GM21737 (cell line): ENCODE data around the gene ADCY9.
"Not testable (repeated sequence)": the region's sequence is repeated elsewhere in the genome, so short reads cannot be mapped to it uniquely, and the experiment has no call there.

ENCODE experiments used
- ATAC-seq: cut with Tn5 transposase; IDR thresholded peaks from one replicate; pipeline ENCODE4 v1.9.1; 2021; ENCODE audit warnings: mild to moderate bottlenecking, moderate library complexity; ENCODE audit not compliant: unreplicated experiment

ADCY9 gene

DNA sequence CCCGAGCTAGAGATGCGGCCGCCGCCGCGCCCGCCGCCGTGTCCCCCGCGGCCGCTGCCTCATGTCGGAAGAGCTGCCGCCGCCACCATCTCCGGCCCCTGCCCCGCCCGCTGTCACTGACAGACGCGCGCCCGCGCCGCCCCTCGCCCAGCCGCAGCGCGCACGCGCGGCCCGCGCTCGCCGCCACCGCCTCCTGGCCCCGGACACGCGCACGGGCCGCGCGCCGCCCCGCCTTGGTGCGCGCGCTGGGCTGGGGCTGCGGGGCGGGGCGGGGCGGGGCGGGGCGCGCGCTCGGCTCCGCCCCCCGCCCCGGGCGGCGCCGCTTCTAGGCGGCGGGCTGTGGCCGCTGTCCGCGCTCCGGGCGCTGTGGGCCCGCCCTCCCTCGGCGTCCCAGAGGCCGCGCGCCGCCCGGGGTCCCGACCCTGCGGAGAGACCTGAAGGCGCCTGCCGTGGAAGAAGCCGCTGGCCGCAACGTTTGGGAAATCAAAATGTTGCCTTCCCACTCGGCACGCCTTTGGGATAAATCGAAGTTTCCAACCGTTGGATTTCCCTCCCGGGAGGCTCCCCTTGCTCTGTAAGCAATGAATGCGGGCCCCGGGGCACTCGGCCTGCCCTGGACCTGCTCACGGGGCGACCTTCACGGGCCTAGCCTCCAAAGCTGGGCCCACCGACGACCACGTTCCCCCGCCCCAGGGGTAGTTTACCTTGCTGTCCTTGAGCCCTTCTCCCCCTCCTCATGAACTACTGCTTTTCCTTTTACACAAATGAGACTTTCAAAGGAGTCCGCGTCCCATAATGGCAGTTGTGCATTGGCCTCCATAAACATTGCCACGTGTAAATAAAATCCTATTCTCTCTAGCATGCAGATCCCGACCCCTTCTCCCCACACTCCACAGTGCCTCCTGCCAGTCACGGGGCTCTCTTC lies at the start of gene ADCY9:
Gene ADCY9 (minus strand): TSS at position 118 of the 925 bp plus-strand sequence. CDS start 1,000 bp downstream, outside the sequence.
- ATAC-seq = peak; percentile 60

DNA sequence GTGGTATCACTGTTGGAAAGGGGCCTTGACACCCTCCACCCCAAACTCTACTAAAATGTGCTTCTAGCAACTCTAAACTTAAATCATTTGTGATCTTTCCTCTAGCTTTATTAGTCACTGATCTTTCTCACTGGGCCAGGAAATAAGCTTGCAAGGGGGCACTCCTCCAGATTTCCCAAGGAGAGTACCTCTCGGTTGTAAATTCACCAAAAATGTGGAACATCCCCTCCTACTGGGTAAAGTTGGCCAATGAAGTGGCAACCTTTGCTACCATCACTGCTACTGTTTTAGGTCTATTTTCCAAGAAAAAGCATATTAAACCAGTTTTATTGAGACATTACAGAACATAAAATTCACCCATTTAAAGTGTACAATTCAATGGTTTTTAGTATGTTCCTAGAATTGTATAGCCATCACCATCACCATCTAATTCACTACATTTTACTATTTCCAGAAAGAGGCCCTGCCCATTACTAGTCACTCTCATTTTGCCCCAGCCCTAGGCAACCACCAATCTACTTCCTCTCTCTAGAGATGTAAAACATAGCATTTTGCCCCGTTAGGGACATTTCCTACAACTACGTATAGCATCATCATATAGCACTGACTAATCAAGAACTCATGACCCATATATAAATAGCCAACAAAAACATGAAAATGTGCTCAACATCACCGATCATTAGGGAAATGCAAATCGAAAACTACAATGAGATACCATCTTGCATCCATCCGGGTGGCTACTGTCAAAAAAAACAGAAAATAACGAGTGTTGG lies 44.6 kb upstream of the ADCY9 start:
- ATAC-seq = no peak

DNA sequence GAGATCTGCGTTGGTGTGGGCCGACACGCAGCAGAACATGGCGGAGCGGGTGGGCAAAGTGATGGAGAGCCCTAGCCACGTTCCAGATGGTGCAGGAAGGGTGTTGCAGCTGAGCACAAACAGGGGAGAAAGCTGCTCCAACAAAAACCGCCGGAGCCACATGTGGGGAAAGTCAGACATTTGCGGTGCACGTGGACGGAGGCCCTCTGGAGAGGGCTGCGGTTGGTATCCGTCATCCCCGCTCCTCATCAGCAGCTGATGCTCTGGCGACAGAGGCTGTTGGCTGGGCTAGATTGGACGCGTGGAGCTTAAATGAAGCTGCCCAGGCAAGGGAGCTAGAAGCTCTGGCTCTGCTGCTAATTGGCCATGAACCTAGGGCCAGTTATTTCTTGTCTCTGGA lies 43.5 kb upstream of the ADCY9 start:
- ATAC-seq = no peak

DNA sequence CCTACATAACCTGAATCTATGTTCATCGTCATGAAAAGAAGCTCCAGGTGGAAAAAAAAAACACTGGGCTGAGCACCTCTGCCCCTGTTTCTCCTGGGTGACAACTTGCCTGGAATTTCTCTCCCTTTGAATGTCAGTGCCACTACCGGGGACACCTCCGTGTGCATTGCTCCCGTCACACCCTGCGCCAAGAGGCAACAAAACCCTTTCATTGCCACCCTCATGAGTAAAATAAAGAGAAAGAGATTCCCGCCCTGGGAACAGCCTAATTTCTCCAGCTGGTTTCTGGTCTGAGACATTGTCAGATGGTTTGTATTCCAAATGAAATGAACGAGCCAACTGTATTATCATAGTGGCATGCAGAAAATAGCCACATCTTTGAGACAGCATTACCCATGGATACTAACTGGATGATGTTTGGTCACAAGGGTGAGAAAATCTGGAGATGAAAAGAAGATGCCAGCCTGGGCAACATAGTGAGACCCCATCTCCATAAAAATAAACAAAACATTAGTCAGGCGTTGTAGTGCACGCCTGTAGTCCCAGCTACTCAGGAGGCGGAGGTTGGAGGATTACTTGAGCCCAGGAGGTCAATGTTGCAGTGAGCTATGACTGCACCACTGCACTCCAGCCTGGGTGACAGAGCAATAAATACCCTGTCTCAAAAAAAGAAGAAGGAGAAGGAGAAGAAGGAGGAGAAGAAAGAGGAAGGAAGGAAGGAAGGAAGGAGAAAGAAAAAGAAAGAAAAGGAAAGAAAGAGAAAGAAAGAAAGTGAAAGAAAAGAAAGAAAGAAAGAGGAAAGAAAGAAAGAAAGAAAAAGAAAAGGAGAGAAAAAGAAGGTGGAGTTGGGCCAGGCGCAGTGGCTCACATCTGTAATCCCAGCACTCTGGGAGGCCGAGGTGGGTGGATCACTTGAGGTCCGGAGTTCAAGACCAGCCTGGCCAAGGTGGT lies 42.2 kb upstream of the ADCY9 start:
- no peak for ATAC-seq

DNA sequence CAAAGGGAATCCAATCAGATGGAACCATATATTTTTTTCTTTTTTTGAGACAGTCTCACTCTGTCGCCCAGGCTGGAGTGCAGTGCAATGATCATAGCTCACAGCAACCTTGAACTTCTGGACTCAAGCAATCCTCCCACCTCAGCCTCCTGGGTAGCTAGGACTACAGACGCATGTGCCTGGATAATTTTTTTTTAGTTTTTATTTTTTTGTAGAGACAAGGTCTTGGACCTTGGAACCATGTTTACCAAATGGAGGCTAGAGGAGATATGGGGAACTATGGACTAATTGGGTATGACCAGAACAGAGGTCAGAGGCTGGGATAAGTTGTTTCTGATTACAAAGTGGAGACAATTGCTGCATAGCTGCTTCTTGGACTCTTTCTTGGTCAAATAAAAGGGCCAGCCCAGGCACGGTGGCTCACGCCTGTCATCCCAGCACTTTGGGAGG lies 41.2 kb upstream of the ADCY9 start:
- ATAC-seq = no peak

DNA sequence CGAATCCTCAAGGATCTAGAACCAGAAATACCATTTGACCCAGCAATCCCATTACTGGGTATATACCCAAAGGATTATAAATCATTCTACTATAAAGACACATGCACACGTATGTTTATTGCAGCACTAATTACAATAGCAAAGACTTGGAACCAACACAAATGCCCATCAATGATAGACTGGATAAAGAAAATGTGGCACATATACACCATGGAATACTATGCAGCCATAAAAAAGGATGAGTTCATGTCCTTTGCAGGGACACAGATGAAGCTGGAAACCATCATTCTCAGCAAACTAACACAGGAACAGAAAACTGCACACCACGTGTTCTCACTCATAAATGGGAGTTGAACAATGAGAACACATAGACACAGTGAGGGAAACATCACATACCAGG lies 40.3 kb upstream of the ADCY9 start:
- ATAC-seq = not testable (repeated sequence)

DNA sequence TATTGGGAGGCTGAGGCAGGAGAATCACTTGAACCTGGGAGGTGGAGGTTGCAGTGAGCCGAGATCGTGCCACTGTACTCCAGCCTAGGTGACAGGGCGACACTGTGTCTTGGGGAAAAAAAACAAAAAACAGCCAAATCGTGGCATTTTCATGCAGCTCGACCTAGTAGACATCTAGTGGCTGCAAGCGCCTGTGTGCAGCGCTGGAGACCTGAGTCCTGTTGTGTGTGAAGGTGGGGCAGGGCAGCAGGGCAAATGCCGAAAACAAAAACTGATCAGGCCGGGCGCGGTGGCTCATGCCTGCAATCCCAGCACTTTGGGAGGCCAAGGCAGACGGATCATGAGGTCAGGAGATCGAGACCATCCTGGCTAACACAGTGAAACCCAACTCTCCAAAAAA lies 37.1 kb upstream of the ADCY9 start:
- not testable (repeated sequence) for ATAC-seq

DNA sequence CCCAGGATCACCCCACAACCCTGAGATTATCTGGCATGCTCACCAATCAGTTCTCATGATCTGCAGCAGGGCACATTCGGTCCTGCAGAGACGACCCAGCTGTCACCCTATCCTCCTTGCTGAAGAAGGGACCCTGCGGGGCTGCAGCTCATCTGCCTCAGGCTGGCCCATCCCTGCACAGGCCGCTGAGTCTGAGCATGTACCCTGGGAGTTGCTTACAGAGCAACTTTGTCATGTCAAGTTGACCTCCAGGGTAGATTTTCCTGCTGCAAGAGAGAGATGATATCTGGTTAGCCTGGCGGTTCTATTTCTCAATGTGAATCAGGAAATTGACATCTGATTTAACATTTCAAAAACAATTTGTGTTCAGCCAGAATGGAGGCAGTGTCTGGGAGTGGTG lies 36.0 kb upstream of the ADCY9 start:
- no peak for ATAC-seq

DNA sequence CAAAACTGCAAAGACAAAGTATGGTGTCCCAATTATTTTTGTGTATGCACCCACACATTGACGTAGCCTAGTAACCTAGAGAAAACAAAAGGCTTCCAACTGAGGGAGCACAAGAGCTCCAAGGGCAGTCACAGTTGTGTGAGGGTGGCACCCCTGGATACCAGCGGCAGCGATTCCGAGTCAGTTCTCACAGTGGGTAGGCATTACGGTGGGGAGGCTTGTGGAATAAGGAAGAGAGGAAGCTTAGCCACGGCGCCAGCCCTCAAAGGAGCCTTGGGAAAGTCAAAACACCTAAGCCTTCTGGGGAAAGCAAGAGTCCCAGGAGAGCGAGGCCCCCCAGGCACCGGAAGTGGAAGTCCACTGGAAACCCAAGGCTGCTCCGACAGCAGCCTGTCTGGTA lies 31.0 kb upstream of the ADCY9 start:
- ATAC-seq = no peak

DNA sequence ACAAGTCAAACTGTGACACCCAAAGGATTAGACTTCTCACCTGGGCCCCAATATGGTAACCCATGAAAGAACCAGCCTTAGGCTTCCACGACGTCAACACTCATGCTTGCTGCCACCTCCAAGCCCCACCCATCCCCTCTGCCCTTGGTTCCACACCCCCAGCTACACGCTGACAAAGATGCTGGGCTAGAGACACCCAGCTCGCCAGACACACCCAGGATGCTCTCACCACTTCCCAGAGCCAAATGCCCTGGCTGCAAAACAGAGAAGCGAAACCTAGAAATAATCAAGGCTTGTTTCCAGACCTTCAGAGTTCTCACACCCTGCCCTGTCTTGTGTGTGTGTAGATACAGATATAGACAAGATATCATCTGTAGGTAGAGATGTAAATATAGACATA lies 26.0 kb upstream of the ADCY9 start:
- ATAC-seq = no peak

DNA sequence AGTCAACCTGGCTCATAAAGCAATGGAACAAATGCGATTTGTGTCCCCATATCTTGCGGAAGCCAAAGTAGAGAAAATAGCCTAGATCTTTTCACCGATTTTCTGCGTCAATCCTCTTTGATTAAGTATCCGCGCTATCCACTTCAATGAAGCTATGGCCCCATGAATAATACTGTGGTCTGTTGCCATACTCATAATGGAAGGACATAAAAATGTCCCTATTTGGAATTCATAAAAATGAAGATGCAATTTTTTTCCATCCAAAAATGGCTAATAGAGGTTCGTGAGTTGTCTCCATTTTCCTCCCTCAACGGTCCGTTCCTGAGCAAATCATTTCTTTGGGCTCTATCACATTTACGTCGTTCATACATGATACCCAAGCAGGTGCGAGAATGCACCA lies 25.4 kb upstream of the ADCY9 start:
- no peak for ATAC-seq

DNA sequence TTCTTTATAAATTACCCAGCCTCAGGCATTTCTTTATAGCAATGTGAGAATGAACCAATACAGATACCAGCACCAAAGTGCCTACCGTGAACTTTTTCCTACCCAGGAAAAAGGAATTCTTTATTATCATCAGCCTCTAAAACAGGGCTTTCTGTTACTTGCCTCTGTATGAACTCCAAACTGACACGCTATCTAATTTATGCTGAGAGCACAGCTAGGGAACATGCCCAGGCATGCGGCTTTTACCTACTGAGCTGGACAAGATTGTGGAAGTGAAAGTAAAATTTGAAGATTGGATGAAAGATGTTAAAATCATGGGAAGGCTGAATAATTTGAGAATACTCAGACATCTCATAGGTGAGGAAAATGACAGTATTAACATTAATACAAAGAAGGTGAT lies 24.4 kb upstream of the ADCY9 start:
- no peak for ATAC-seq

DNA sequence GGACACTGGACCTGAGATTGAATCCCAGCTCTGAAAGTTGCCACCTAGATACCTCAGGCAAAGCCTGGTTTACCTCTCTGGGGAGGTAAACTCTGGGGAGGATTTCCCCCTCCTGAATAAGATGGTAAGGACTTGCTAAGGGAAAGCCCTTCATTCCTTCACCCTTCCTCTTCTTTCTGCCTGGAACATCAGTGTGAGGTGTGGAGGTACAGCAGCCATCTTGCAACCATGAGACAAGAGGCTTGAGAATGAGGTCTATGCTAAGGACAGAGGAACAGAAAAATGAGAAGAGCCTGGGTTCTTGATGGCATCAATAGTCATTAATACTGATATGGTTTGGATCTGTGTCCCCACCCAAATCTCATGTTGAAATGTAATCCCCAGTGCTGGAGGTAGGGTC lies 23.7 kb upstream of the ADCY9 start:
- no peak for ATAC-seq

DNA sequence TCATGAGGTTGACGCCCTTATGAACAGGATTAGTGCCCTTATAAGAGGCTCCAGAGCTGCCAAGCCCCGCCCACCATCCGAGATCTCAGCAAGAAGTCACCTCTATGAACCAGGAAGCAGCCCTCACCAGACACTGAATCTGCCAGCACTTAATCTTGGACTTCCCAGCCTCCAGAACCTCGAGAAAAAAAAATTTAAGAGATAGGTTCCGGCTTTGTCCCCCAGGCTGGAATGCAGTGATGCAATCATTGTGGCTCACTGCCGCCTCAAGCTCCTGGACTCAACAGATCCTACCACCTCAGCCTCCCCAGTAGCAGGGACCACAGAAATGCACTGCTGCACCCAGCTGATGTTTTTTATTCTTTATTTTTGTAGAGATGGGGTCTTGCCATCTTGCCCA lies 22.5 kb upstream of the ADCY9 start:
- no peak for ATAC-seq

DNA sequence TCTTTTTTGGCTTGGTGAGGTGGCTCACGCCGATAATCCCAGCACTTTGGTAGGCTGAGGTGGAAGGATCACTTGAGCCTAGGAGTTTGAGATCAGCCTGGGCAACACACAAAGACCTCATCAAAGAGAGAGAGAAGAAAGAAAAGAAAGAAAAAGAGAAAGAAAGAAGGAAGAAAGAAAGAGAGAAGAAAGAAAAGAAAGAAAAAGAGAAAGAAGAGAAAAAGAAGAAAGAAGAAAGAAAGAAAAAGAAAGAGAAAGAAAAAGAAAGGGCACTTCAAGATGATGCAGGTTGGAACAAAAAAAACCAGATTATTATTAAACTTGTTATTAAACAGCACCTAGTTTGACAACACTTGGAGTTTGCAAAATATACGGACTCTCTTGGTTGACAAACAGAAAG lies 21.2 kb upstream of the ADCY9 start:
- no peak for ATAC-seq

DNA sequence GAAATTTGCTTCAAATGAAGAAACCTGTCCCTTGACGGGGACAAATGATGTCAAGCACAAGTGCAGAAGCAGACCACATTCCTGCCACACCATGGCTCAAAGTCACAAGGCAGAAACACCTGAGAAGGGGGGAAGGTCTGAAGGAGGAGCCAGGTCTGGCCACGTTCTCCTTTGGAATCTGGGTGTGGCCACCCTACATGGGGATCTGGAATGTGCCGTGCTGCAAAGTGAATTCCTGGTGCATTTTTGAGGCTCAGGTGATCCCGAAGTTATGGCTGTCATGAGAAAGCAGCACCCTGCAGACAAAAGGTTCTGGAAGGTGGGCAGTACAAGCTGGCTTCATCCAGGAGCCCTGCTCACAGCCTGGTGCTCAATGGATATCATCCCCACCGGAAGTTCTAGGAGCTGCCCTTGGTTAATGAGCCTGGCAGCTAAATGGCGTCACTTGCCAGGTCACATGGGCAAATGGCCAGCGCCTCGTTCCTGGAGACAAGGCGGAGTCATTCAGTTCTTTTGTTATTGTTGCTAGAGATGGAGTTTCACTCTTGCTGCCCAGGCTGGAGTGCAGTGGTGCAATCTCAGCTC lies 20.1 kb upstream of the ADCY9 start:
- no peak for ATAC-seq

DNA sequence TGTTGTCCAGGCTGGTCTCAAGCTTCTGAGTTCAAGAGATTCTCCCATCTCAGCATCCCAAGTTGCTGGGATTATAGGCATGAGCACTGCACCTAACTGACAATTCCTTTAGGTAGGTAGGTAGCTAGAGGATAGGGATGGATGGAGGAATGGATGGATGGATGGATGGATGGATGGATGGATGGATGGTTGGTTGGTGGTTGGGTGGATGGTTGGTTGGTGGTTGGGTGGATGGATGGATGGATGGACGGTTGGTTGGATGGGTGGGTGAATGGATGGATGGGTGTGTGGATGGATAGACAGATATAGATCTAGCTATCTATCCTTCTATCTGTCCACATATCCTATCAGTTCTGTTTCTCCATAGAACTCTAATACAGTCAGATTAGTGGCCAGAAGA lies 19.3 kb upstream of the ADCY9 start:
- ATAC-seq = no peak

DNA sequence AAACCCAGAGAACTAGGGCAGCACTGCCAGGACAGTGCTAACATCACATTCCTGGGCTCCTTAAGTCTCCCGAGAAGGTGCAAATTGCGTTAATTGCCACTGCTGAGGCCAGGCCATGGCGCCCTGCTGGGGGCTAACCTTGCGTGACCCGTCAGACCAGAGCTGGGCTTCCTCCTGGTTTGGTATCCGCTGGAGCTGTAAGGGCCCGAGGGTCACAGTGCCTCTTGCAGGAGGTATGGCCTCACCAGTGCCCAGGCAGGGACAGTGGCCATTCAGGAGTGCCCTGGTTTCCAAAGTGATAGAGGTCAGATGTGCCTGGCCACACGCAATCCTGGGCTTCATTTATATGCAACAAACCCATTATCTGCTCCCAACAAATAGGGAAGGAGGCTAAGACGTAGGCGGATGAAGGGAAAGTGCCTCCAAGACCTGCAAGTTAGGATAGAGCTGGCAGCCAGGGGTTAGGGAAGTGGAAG lies 17.7 kb upstream of the ADCY9 start:
- no peak for ATAC-seq

DNA sequence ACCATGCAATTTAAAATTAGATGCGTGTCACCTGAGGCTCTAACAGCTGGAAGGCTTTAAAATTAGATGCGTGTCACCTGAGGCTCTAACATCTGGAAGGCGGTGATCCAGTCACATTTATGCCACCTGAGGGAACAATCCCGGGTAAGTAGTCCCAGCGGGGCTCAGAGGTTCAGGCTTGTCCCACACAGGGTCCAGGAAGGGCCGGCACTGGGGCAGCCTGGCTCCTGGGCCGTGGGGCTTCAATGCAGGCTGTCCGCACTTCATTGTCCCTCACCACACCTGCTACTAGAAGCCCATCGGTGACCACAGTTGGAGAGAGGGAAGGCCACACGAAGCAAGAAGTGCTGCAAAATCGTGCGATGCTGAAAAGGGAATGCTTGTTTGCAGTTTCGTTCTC lies 15.4 kb upstream of the ADCY9 start:
- no peak for ATAC-seq

DNA sequence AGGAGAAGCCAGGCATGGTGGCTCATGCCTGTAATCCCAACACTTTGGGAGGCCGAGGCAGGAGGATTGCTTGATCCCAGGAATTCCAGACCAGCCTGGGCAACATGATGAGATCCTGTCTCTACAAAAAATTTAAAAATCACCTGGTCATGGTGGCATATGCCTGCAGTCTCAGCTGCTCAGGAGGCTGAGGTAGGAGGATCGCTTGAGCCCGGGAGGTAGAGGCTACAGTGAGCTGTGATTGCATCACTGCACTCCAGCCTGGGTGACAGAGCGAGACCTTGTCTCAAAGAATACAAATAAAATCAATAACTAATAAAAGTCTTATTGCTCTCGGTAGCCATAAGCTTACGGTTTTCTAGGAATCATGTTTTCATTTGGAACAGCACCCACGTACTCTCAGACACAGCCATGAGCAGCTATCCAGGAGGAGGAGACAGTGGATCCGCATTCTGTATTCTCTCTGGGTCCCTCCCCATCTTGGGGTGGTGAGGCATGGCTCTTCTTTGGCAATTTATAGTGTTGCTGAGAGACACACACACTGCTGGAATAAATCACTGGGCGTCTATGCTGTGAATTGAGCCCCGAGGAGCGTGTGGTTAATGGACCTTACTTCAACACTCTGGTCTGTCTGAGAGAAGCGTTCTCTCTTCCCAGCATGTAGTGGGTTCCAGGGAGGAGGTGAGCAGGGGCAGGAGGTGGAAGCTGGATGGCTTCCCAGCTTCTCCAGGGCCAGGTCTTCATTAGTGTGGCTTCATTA lies 8.5 kb upstream of the ADCY9 start:
- no peak for ATAC-seq
